Liver (tissue), 9 donors: ENCODE measurements around the gene CCDC80. TPM values are rescaled to one million over a fixed set of nuclear protein-coding genes. Genes with fewer than 3 reads are reported as not detected.

Experiments
- DNase-seq: peaks from one replicate; pipeline ENCODE4 v3.0.0-alpha.2; 2017; ENCODE audit warnings: low spot score
- H3K27ac ChIP-seq, 2 donors: one replicate each; pipeline ENCODE4 v1.7.0; 2013; ENCODE audit warnings: inconsistent platforms in 2 of 2, low read length in 2 of 2, control low read depth in 1 of 2, low read depth in 1 of 2, mild to moderate bottlenecking in 1 of 2
- H3K27me3 ChIP-seq, 4 donors: one replicate each; pipeline versions ENCODE4 v1.6.1 to v1.7.0; 2013; ENCODE audit warnings: low read length in 3 of 4, inconsistent platforms in 1 of 4, mild to moderate bottlenecking in 1 of 4, moderate library complexity in 1 of 4; ENCODE audit not compliant: control insufficient read depth in 4 of 4, insufficient read depth in 4 of 4
- H3K36me3 ChIP-seq, 4 donors: one replicate each; pipeline versions ENCODE4 v1.6.1 to v1.7.0; 2013; ENCODE audit warnings: low read length in 3 of 4, mild to moderate bottlenecking in 3 of 4, low read depth in 1 of 4, moderate library complexity in 1 of 4; ENCODE audit not compliant: control insufficient read depth in 4 of 4, insufficient read depth in 3 of 4
- H3K4me1 ChIP-seq, 4 donors: one replicate each; pipeline versions ENCODE4 v1.6.1 to v1.7.0; 2013; ENCODE audit warnings: low read length in 3 of 4, mild to moderate bottlenecking in 3 of 4, moderate library complexity in 1 of 4; ENCODE audit not compliant: control insufficient read depth in 4 of 4, insufficient read depth in 4 of 4
- H3K4me3 ChIP-seq, 3 donors: one replicate each; pipeline versions ENCODE4 v1.6.1 to v1.7.0; 2013; ENCODE audit warnings: low read length in 3 of 3, control low read depth in 1 of 3, low read depth in 1 of 3, mild to moderate bottlenecking in 1 of 3
- H3K9ac ChIP-seq, 2 donors: one replicate each; pipeline ENCODE4 v1.7.0; 2013; ENCODE audit warnings: low read length in 2 of 2, mild to moderate bottlenecking in 2 of 2, moderate library complexity in 2 of 2, control low read depth in 1 of 2, low read depth in 1 of 2
- H3K9me3 ChIP-seq, 4 donors: one replicate each; pipeline versions ENCODE4 v1.6.1 to v1.7.0; 2013; ENCODE audit warnings: low read length in 3 of 4; ENCODE audit not compliant: control insufficient read depth in 4 of 4
- ATF3 ChIP-seq: IDR thresholded peaks from 2 replicates; pipeline ENCODE4 v1.6.1; 2016; ENCODE audit warnings: antibody characterized with exemption
- EGR1 ChIP-seq, 2 donors: IDR thresholded peaks; 2 replicates each; pipeline ENCODE4 v1.6.1; 2016 to 2018; ENCODE audit warnings: antibody characterized with exemption in 2 of 2, low read depth in 2 of 2
- FOXA1 ChIP-seq: IDR thresholded peaks from 2 replicates; pipeline ENCODE4 v1.6.1; 2016; ENCODE audit warnings: antibody characterized with exemption
- FOXA2 ChIP-seq: IDR thresholded peaks from 2 replicates; pipeline ENCODE4 v1.6.1; 2016; ENCODE audit warnings: antibody characterized with exemption
- GABPA ChIP-seq, 2 donors: IDR thresholded peaks in 1 of 2; conservative IDR thresholded peaks in 1 of 2; 2 replicates each; pipeline ENCODE4 v1.6.1; 2016; ENCODE audit warnings: antibody characterized with exemption in 2 of 2, mild to moderate bottlenecking in 1 of 2, moderate library complexity in 1 of 2
- HNF4A ChIP-seq, 2 donors: conservative IDR thresholded peaks; 2 replicates each; pipeline ENCODE4 v1.6.1; 2016; ENCODE audit warnings: antibody characterized with exemption in 2 of 2, mild to moderate bottlenecking in 2 of 2
- HNF4G ChIP-seq: IDR thresholded peaks from 2 replicates; pipeline ENCODE4 v1.6.1; 2016; ENCODE audit warnings: antibody characterized with exemption
- MAX ChIP-seq: IDR thresholded peaks from 2 replicates; pipeline ENCODE4 v1.6.1; 2016; ENCODE audit warnings: antibody characterized with exemption
- NR2F2 ChIP-seq: IDR thresholded peaks from 2 replicates; pipeline ENCODE4 v1.6.1; 2016; ENCODE audit warnings: antibody characterized with exemption
- RAD21 ChIP-seq, 2 donors: IDR thresholded peaks; 2 replicates each; pipeline ENCODE4 v1.6.1; 2016; ENCODE audit warnings: antibody characterized with exemption in 2 of 2, mild to moderate bottlenecking in 2 of 2
- REST ChIP-seq: IDR thresholded peaks from 2 replicates; pipeline ENCODE4 v1.6.1; 2016; ENCODE audit warnings: antibody characterized with exemption, mild to moderate bottlenecking
- RXRA ChIP-seq, 2 donors: IDR thresholded peaks; 2 replicates each; pipeline ENCODE4 v1.6.1; 2017 to 2018; ENCODE audit warnings: antibody characterized with exemption in 2 of 2, mild to moderate bottlenecking in 1 of 2
- SP1 ChIP-seq: IDR thresholded peaks from 2 replicates; pipeline ENCODE4 v1.6.1; 2018; ENCODE audit warnings: antibody characterized with exemption, mild to moderate bottlenecking
- TAF1 ChIP-seq: conservative IDR thresholded peaks from 2 replicates; pipeline ENCODE4 v1.6.1; 2016; ENCODE audit warnings: antibody characterized with exemption, mild to moderate bottlenecking
- YY1 ChIP-seq: IDR thresholded peaks from 2 replicates; pipeline ENCODE4 v1.6.1; 2016; ENCODE audit warnings: antibody characterized with exemption, mild to moderate bottlenecking
- WGBS: extraction: QIAGEN DNeasy Blood & Tissue Kit; methylation state at CpG from one replicate; pipeline ENCODE4 v1.1.7; 2013; 5-methylcytosine and 5-hydroxymethylcytosine counted together
- polyA plus RNA-seq, 2 donors: library from polyadenylated mRNA; stranded (reverse) in 1 of 2; unstranded in 1 of 2; fragments of 200-250 nt in 1 of 2; fragments of >200 nt in 1 of 2; fragmentation: Nextera tagmentation in 1 of 2; extraction: Ambion mirVana in 1 of 2; gene quantifications; one replicate each; pipeline versions ENCODE4 v1.2.1 to v1.2.3, GENCODE V29; 2013 to 2015
- total RNA-seq, 2 donors: library from RNA; depleted of rRNA; stranded (reverse); fragments of >200 nt; gene quantifications; one replicate each; pipeline ENCODE4 v1.2.3, GENCODE V29; 2014
- TF ChIP-seq, protein P1 (sequence below): IDR thresholded peaks from 2 replicates; pipeline ENCODE4 v1.6.1; 2016; ENCODE audit warnings: antibody characterized with exemption
- TF ChIP-seq, protein P2 (sequence below): fragments of 150-350 bp; IDR thresholded peaks from 2 replicates; pipeline ENCODE4 v1.5.1; 2017; ENCODE audit warnings: improper control_type of control experiment, low read depth, low read length; ENCODE audit not compliant: missing input control
- donor health status: healthy.
- donor health status: healthy.
- donor health status: healthy.
- donor health status: healthy.
- donor health status: healthy.

Gene CCDC80
- total and polyA plus RNA-seq, 4 donors: 0.17 to 2.1 (median 1.1) TPM

DNA sequence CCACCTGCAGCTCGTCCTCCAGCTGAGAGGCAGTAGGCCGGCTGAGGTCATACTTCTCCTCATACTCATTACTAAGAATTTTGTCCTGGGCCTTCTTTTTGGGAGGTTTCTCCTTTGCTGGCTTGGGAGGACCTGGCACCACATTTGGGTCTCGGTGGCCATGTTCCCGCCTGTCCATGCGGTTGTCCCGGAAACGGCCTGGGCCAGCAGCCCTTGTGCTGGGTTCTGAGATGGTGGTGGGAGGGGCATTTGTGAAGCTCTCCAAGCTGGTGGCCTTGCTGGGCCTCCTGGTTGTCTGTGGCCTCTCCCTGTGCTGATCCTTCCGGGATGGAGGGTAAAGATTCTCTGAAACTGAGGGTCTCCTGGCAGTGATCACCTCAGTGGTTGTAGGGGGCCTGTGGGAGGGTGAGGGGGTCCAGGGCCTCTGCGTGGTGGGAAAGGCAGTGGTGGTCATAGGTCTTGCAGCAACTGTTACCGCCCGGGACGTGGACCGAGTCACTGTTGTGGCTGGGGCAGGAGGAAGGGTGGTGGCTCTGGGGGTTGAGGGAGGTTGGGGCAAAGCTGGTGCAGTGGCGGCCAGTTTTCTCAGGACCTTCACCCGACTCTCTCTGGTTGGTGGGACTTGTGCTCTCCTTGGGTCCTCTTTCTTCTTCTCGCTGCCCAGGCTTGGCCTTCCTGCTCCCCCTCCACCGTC is 2.5 kb downstream of the CCDC80 start:
- Histone ChIP-seq H3K36me3 (no peaks in the 10 kb centered on the region), H3K27me3 (peaks cover 0 to 2% (median 0%) of the 10 kb centered on the region in 4 donors), H3K9me3 (no peaks in the 10 kb centered on the region), H3K4me1 (peaks cover 0 to 3% (median 1%) of the 10 kb centered on the region in 4 donors), H3K9ac (no peak overlapping the region), H3K4me3 (no peak overlapping the region), H3K27ac (no peak overlapping the region)
- 90% methylated on average over 17 of the region's 17 CpGs for WGBS
- DNase-seq: no peak
- TF ChIP-seq FOXA1: no peak
- TF ChIP-seq, protein P1, sequence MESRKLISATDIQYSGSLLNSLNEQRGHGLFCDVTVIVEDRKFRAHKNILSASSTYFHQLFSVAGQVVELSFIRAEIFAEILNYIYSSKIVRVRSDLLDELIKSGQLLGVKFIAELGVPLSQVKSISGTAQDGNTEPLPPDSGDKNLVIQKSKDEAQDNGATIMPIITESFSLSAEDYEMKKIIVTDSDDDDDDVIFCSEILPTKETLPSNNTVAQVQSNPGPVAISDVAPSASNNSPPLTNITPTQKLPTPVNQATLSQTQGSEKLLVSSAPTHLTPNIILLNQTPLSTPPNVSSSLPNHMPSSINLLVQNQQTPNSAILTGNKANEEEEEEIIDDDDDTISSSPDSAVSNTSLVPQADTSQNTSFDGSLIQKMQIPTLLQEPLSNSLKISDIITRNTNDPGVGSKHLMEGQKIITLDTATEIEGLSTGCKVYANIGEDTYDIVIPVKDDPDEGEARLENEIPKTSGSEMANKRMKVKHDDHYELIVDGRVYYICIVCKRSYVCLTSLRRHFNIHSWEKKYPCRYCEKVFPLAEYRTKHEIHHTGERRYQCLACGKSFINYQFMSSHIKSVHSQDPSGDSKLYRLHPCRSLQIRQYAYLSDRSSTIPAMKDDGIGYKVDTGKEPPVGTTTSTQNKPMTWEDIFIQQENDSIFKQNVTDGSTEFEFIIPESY: no peak
- no peak for TF ChIP-seq GABPA (IDR thresholded peaks at IDR 0.05 in 1 of 2, conservative IDR thresholded peaks at IDR 0.05 in 1 of 2)
- no peak for TF ChIP-seq RAD21 (IDR thresholded peaks at IDR 0.05)
- TF ChIP-seq YY1: no peak
- no peak for TF ChIP-seq TAF1
- TF ChIP-seq MAX: no peak
- no peak for TF ChIP-seq ATF3
- TF ChIP-seq FOXA2: no peak
- no peak for TF ChIP-seq REST
- no peak for TF ChIP-seq RXRA (IDR thresholded peaks at IDR 0.05)
- no peak for TF ChIP-seq HNF4A (conservative IDR thresholded peaks at IDR 0.05)
- no peak for TF ChIP-seq SP1
- TF ChIP-seq, protein P2, sequence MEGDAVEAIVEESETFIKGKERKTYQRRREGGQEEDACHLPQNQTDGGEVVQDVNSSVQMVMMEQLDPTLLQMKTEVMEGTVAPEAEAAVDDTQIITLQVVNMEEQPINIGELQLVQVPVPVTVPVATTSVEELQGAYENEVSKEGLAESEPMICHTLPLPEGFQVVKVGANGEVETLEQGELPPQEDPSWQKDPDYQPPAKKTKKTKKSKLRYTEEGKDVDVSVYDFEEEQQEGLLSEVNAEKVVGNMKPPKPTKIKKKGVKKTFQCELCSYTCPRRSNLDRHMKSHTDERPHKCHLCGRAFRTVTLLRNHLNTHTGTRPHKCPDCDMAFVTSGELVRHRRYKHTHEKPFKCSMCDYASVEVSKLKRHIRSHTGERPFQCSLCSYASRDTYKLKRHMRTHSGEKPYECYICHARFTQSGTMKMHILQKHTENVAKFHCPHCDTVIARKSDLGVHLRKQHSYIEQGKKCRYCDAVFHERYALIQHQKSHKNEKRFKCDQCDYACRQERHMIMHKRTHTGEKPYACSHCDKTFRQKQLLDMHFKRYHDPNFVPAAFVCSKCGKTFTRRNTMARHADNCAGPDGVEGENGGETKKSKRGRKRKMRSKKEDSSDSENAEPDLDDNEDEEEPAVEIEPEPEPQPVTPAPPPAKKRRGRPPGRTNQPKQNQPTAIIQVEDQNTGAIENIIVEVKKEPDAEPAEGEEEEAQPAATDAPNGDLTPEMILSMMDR: no peak
- TF ChIP-seq HNF4G: no peak
- TF ChIP-seq EGR1 (IDR thresholded peaks at IDR 0.05; ENCODE audit: low read depth in 2 of 2): no peak
- TF ChIP-seq NR2F2: no peak
